Measurements from ENCODE around the gene EXD2.
"Not testable (repeated sequence)": the region's sequence is repeated elsewhere in the genome, so short reads cannot be mapped to it uniquely, and the experiment has no call there.

The EXD2 gene

GRCh38 chr14:69284170-69284569, 92.9 kb downstream of the EXD2 start:
- DNase-seq, result no peak

GRCh38 chr14:69285661-69286255, 94.5 kb downstream of the EXD2 start:
- DNase-seq, result no peak

- no peak for DNase-seq
Measured at GRCh38 chr14:69287098-69288010, 96.1 kb downstream of the EXD2 start.

GRCh38 chr14:69288011-69288771, 96.9 kb downstream of the EXD2 start:
- DNase-seq, result no peak

GRCh38 chr14:69288956-69289705, 97.8 kb downstream of the EXD2 start:
- no peak for DNase-seq

- DNase-seq, result no peak
Measured at GRCh38 chr14:69289811-69290520, 98.7 kb downstream of the EXD2 start.

GRCh38 chr14:69290881-69291280, 99.6 kb downstream of the EXD2 start:
- DNase-seq, result not testable (repeated sequence)

GRCh38 chr14:69291396-69291795, 100.1 kb downstream of the EXD2 start:
- no peak for DNase-seq

- no peak for DNase-seq
Measured at GRCh38 chr14:69291891-69292561, 100.7 kb downstream of the EXD2 start.

All from hematopoietic multipotent progenitor cell treated with erythropoietin and hydrocortisone succinate and interleukin-3 and kit ligand, for 8 days (in vitro differentiated cells).